Neuron (in vitro differentiated cells): Measurements from ENCODE around the gene DLST.

Experiments used
- H2AFZ ChIP-seq: one replicate; pipeline ENCODE4 v1.6.1; 2013; ENCODE audit warnings: low read depth, mild to moderate bottlenecking, inconsistent platforms, low read length, moderate library complexity
- H3K27me3 ChIP-seq: one replicate; pipeline ENCODE4 v1.6.1; 2013; ENCODE audit warnings: low read length; ENCODE audit not compliant: insufficient read depth
- H3K36me3 ChIP-seq: one replicate; pipeline ENCODE4 v1.6.1; 2013; ENCODE audit warnings: low read length; ENCODE audit not compliant: insufficient read depth
- H3K4me1 ChIP-seq: one replicate; pipeline ENCODE4 v1.6.1; 2013; ENCODE audit warnings: low read length; ENCODE audit not compliant: insufficient read depth
- H3K4me3 ChIP-seq: 2 replicates; pipeline ENCODE4 v1.5.1; 2013; ENCODE audit warnings: mild to moderate bottlenecking, low read length, moderate library complexity
- H3K9me3 ChIP-seq: one replicate; pipeline ENCODE4 v1.6.1; 2013; ENCODE audit warnings: low read length

Gene DLST

DNA sequence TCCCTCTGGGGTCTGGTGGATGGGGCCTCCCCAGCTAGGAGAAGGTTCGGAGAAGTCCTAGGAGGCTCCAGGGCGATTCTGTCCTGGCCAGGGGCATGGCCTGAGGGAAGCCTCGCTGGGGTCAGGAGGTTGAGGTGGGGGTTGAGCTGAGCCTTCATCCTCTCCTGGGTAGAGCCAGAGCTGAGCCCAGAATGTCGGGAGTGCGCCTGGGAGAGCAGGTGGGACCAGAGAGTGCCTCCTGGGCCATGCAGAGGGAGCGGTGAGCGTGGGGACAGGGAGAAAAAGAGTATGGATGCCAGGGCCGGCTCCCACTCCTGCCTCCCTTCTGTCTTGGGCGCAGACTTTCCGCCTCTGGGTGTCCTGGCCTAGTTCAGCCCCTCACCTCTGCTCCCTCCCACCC lies 28.2 kb downstream of the DLST start:
- Histone ChIP-seq H3K36me3 (peaks cover 7% of the 10 kb centered on the region), H3K9me3 (no peaks in the 10 kb centered on the region), H3K4me3 (no peak overlapping the region), H2AFZ (no peak overlapping the region), H3K27me3 (no peaks in the 10 kb centered on the region), H3K4me1 (no peaks in the 10 kb centered on the region)

DNA sequence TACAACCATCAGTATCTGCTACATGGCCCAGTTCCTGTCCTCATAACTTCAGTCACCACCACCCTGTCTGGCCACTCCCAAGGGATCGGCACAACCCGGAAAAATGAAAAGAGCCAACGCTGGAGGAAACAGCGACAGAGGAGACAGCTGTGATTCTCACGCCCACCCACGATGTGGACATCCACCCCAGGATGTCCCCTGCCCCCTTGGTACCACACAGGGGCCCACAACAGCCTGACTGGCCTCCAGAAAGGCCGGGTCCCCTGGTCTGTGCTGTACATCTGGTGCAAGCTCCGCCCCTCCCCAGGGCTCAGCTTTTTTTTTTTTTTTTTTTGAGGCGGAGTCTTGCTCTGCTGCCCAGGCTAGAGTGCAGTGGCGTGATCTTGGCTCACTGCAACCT lies 28.8 kb downstream of the DLST start:
- H2AFZ ChIP-seq = no peak overlapping the region
- H3K9me3 ChIP-seq = no peaks in the 10 kb centered on the region
- no peak overlapping the region for H3K4me3 ChIP-seq
- no peaks in the 10 kb centered on the region for H3K4me1 ChIP-seq
- H3K27me3 ChIP-seq = no peaks in the 10 kb centered on the region
- peaks cover 7% of the 10 kb centered on the region for H3K36me3 ChIP-seq

DNA sequence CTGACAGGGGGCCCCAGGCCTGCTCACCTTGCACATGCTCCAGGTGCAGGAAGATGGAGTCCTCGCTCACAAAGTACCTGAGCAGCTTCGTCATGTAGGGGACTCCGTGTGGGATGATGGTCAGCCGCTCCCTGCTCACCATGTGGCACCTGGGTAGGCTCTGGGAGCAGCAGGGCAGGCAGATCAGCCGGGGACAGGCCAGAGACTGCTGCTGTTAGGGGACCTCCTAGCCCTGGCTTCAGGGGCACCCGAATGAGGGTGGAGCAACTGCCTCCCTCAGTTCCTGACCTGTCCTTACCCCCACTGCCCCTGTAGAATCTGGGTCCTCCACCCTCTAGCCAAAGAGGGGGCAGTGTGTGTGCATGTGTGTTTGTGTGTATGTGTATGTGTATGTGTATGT lies 29.5 kb downstream of the DLST start:
- Histone ChIP-seq H3K4me1 (no peaks in the 10 kb centered on the region), H3K36me3 (peaks cover 7% of the 10 kb centered on the region), H2AFZ (no peak overlapping the region), H3K9me3 (no peaks in the 10 kb centered on the region), H3K27me3 (no peaks in the 10 kb centered on the region), H3K4me3 (no peak overlapping the region)

DNA sequence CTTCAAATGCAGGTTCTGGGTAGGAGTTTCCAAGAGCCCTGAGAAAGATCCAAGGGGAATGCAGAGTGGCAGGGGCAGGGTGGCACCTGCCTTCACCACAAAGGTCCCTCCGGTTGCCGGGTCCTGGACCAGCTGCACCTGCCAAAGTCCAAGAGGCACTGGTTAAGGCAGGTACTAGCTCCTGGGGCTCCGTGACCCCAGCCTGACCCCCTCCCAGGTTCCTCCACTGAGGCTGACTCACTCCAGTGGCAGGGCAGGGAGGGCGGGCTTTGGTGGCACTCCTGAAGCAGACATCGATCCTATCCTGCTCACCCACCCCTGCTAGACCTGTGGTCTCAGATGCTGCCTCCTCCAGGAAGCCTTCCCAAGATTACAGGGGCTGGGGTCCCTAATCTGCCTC lies 30.0 kb downstream of the DLST start:
- peaks cover 2% of the 10 kb centered on the region for H3K36me3 ChIP-seq
- H2AFZ ChIP-seq = no peak overlapping the region
- no peaks in the 10 kb centered on the region for H3K9me3 ChIP-seq
- no peak overlapping the region for H3K4me3 ChIP-seq
- H3K27me3 ChIP-seq = no peaks in the 10 kb centered on the region
- H3K4me1 ChIP-seq = no peaks in the 10 kb centered on the region

DNA sequence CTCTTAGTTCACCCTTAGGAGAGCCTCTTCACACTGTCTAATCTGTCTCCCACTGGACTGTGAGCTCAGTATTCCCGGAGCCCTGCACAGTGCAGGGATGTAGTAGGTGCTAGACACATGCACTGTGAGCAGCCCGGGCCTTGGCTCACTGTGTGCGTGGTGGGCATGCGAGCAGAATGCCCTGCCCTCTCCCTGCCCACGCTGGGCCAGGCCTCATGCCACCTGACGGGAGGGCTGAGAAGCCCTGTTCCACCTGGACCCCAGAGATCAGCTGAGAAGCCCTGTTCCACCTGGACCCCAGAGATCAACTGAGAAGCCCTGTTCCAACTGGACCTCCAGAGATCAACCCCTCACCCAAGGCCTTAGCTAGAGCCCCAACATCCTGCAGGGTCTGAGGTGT lies 30.4 kb downstream of the DLST start:
- Histone ChIP-seq H3K4me3 (no peak overlapping the region), H3K4me1 (no peaks in the 10 kb centered on the region), H3K36me3 (no peaks in the 10 kb centered on the region), H3K9me3 (no peaks in the 10 kb centered on the region), H2AFZ (no peak overlapping the region), H3K27me3 (no peaks in the 10 kb centered on the region)

DNA sequence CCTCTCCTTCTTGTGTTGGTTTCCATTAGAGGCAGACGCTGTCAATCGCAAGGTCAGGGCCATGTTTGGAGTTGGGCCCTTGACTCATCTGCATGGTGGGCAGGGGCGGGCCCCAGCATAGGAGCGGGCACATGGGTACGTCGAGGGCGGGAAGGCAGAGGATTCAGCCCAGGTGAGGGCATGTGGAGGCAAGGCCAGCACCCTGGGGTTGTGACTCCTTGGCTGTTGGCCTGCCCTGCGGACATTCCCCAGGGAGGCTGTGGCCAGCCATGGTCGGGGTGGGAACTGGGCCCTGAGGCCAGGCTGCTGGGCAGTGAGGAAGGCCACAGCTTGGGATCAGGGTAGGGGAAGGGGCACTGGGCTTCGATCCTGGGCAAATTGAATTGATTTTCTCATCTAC lies 31.1 kb downstream of the DLST start:
- Histone ChIP-seq H3K36me3 (no peaks in the 10 kb centered on the region), H3K9me3 (no peaks in the 10 kb centered on the region), H3K4me3 (no peak overlapping the region), H2AFZ (no peak overlapping the region), H3K27me3 (no peaks in the 10 kb centered on the region), H3K4me1 (no peaks in the 10 kb centered on the region)

DNA sequence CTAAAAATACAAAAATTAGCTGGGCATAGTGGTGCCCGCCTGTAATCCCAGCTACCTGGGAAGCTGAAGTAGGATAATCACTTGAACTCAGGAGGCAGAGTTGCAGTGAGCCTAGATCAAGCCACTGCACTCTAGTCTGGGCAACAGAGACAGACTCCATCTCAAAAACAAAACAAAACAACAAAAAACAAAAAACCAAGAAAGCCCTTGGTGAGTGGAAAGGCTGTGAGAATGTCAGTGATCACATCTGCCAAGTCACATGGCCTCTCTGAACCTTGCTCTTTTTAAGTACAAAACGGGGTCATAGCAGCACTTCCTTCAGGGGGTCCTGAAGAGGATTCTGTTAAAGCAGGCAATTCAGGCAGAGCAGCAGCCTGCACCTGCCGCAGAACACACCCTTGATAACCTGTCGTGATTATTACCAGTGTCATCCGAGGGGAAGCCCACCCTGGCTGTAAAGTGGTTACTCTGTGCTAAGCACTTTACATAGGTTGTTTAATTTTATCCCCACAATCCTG lies 31.7 kb downstream of the DLST start:
- Histone ChIP-seq H2AFZ (no peak overlapping the region), H3K9me3 (no peaks in the 10 kb centered on the region), H3K4me3 (no peak overlapping the region), H3K27me3 (no peaks in the 10 kb centered on the region), H3K36me3 (peaks cover 4% of the 10 kb centered on the region), H3K4me1 (no peaks in the 10 kb centered on the region)

DNA sequence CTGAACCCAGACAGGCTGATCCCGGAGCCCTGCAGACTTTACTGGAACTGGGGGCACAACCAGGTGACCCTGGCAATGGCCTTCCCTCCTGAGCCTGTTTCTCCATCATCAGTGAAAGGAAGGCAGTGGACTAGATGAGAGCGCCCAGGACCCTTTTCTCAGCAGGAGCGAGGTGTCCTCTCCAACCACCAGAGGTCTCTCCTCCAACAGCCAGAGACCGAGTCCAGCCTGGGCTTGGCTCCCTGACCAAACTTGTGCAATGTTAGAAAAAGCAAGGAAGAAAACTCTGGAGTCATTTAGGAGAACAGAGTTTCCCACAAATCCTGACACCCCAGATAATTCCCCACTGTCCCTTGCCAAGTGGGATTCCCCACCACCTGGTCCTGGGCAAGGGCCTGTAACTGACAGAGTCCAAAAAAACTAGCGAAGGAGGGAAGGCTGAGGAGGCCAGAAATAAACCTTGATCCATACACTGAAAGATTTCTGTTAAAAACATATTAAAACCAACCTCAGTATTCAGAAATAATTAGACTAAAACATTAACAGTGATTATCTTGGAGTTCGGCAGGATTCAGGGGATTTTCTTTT lies 32.4 kb downstream of the DLST start:
- Histone ChIP-seq H3K36me3 (peaks cover 5% of the 10 kb centered on the region), H3K4me1 (no peaks in the 10 kb centered on the region), H3K27me3 (no peaks in the 10 kb centered on the region)

DNA sequence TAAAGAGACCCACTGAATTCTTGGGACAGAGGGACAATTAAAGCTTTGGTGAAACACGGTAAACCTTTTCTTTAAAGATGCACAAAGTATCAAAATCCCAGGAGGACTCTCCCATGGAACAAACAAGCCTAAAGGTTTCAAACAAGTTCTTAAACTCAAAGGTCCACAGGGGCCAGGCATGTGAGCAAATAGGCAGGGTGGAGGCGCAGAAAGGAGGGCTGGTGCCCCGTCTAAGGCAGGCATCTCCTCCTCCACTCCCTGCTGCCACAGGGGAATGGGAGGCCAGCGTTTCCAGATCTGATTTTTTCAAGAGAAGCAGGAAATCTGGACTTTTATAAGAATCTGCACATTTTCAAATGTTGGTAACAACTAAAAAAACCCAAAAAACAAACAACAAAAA lies 33.7 kb downstream of the DLST start:
- Histone ChIP-seq H3K9me3 (no peaks in the 10 kb centered on the region), H3K36me3 (peaks cover 8% of the 10 kb centered on the region), H3K4me1 (no peaks in the 10 kb centered on the region), H3K27me3 (no peaks in the 10 kb centered on the region), H2AFZ (no peak overlapping the region), H3K4me3 (no peak overlapping the region)

More for the DNA sequence above, 32.4 kb downstream of the DLST start:
- no peak overlapping the region for H3K4me3 ChIP-seq
- H2AFZ ChIP-seq = no peak overlapping the region
- no peaks in the 10 kb centered on the region for H3K9me3 ChIP-seq

DNA sequence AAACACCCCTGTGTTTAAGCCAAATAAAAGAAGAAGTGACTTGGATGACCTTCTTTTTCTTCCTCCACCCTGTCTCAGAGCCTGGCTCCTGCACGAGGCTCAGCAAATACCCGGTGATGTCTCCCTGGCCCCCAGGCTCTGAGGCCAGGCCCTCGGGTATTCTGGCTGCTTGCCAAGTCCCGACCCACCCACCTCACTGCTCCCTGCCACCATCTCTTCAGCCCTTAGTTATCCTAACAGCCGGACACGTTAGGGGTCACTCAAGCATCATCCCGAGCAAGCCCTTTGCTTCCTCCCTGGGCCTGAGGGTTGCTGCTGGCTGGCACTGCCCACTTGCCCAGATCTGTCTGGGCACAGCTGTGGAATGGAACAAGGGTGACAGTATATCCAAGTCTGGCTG lies 34.1 kb downstream of the DLST start:
- Histone ChIP-seq H2AFZ (no peak overlapping the region), H3K27me3 (no peaks in the 10 kb centered on the region), H3K36me3 (peaks cover 8% of the 10 kb centered on the region), H3K4me3 (no peak overlapping the region), H3K9me3 (no peaks in the 10 kb centered on the region), H3K4me1 (no peaks in the 10 kb centered on the region)

DNA sequence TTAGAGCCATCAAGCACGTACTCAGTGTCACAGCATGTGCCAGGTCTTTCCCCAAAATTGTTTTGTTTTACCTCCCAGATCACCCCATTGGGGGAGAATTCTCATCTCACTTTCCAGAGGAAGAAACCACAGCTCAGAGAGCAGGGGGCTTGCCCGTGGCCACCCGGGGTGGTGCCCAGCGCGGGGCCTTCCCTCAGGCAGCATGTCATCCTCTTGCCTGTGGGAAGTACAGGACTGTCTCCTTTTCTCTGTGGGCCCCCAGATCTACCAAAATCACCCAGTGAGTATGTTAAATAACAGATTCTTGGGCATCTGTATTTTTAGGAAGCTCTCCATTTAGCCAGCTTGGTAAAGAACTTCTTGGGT lies 35.4 kb downstream of the DLST start:
- Histone ChIP-seq H3K4me1 (no peaks in the 10 kb centered on the region), H3K9me3 (no peaks in the 10 kb centered on the region), H3K36me3 (peaks cover 8% of the 10 kb centered on the region), H3K27me3 (no peaks in the 10 kb centered on the region), H2AFZ (no peak overlapping the region), H3K4me3 (no peak overlapping the region)

DNA sequence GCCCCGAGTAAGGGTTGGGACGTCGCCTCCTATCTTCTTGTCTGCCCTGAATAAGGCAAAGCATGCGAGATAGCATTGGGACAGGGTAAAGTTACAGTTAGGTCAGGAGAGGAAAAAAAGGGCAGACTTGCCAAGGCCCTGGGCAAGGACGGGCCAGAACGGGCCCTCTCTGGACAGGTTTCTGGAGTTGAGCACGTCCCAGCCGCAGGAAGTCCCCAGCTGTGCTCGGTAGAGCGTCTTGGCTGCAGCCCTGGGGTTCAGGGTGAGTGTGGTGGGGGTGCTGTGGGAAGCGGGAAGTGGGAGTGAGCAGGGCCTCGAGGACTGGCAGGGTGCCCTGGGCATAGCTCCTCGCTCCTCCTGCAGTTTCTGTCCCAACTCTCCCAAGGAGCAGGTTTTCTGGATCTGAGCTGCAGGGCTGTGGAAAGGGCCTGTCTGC lies 35.9 kb downstream of the DLST start:
- no peaks in the 10 kb centered on the region for H3K9me3 ChIP-seq
- no peaks in the 10 kb centered on the region for H3K4me1 ChIP-seq
- H2AFZ ChIP-seq = no peak overlapping the region
- H3K4me3 ChIP-seq = no peak overlapping the region
- peaks cover 8% of the 10 kb centered on the region for H3K36me3 ChIP-seq
- no peaks in the 10 kb centered on the region for H3K27me3 ChIP-seq

DNA sequence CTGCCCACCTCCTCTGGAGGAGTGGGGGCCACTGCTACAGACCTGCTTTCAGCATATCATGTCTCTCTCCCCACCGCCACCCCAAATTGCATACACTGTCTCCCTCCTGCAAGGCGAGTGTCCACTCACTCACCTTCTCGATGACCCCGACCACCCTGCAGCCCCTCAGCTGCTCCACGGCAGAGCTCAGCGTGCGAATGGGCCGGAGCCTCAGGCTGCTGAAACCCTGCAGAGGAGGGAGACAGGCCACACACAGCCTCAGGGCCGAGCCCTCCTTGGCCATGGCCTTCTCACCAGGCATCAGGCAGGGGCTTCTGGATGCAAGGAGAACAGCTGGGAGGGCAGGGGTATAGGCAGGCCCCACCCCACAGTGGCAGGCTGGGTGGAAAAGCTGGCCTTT lies 36.7 kb downstream of the DLST start:
- Histone ChIP-seq H3K4me3 (no peak overlapping the region), H3K36me3 (peaks cover 8% of the 10 kb centered on the region), H2AFZ (no peak overlapping the region), H3K4me1 (no peaks in the 10 kb centered on the region), H3K9me3 (no peaks in the 10 kb centered on the region), H3K27me3 (no peaks in the 10 kb centered on the region)

DNA sequence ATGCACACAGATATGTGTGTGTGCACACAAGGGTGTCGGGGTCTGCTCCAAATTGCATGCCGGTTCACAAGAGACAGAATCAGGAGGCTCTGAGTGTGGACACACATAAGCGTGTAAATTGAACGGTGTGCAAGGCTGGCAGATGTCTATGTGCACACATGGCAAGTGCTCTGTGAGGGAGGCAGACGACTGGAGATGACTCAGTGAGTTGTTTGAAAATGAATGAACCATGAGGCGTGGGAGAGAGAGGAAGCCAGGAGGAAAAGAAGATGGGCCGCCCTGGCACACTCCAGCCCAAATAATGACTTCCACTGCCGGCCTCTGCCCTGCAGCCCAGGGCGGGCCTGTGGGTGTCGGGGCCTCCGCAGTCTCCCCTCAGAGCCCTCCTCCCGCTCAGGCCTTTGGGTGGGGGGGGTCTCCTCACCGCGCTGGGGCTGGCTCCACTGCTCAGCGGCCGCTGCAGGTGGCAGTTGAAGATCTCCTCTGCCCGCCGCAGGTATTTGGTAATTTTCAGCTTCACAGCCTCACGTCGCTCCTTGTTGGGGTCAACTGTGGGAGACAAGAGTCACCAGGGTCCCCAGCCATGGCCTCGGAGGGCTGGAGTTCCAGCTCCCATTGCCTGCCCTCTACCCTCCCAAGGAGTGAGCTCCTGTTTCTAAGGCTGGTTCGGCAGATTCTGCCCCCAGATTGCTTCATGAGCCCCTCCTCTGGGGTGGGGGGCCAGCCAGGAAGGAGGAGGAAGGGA lies 37.9 kb downstream of the DLST start:
- H3K36me3 ChIP-seq = peaks cover 8% of the 10 kb centered on the region
- no peak overlapping the region for H2AFZ ChIP-seq
- H3K9me3 ChIP-seq = no peaks in the 10 kb centered on the region
- H3K4me1 ChIP-seq = no peaks in the 10 kb centered on the region
- H3K27me3 ChIP-seq = no peaks in the 10 kb centered on the region
- H3K4me3 ChIP-seq = no peak overlapping the region
